K562 treated with DMSO at 1 percent for 12 hours (cell line): ENCODE data around the gene INPP5E. TPM values are rescaled to one million over a fixed set of nuclear protein-coding genes. Genes with fewer than 3 reads are reported as not detected.

Source experiments
- total RNA-seq: library from RNA; unstranded; fragments of 300-600 nt; gene quantifications from 2 replicates; pipeline ENCODE4 v1.2.3, GENCODE V29; 2022; ENCODE audit not compliant: insufficient read depth

The INPP5E gene, protein sequence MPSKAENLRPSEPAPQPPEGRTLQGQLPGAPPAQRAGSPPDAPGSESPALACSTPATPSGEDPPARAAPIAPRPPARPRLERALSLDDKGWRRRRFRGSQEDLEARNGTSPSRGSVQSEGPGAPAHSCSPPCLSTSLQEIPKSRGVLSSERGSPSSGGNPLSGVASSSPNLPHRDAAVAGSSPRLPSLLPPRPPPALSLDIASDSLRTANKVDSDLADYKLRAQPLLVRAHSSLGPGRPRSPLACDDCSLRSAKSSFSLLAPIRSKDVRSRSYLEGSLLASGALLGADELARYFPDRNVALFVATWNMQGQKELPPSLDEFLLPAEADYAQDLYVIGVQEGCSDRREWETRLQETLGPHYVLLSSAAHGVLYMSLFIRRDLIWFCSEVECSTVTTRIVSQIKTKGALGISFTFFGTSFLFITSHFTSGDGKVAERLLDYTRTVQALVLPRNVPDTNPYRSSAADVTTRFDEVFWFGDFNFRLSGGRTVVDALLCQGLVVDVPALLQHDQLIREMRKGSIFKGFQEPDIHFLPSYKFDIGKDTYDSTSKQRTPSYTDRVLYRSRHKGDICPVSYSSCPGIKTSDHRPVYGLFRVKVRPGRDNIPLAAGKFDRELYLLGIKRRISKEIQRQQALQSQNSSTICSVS
- total RNA-seq = 7.6 and 15.8 TPM in 2 replicates

GRCh38 chr9:136439481-136440408 lies at the start of gene INPP5E:
INPP5E (minus strand) TSS chr9:136439845; CDS start chr9:136439419, 426 bp downstream.

DNA sequence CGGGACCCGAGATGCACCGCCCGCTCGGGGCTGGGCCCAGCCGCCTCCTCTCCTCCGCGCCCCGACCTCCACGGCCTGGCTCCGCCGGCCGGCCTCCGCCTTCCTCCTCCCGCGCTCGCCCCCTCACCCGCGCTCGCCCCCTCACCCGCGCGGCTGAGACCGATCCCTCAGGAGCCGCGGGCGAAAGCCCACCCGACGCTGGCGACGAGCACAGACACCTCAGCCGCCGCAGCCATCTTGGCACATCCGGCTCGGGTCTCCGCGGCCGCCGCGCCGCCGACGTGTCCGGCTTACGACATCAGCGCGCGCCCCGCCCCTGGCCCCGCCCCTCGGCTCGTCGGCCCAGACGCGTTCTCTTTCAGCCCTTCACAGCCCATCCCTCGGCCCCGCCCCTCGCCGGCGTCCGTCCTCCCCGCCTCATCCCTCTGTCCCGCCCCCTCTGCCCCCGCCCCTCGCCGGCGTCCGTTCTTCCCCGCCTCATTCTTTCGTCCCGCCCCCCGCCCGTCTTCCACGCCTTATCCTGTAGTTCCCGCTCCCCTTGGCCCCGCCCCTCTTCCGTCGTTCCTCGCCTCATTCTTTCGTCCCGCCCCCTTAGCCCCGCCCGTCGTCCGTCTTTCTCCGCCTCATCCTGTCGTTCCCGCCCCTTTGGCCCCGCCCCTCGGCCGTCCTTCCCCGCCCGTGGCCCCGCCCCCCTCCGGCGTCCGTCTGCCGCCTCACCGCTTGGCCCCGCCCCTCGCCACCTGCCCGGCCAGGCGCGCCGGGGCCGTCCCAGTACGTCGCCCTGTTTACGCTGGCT lies 43.3 kb upstream of the INPP5E start, which contains the start of gene SEC16A:
Gene SEC16A, minus strand, starts transcription at position 248 of the 796 bp plus-strand sequence. CDS start 5,425 bp downstream, outside the sequence.

GRCh38 chr9:136410500-136411287 lies 29.0 kb downstream of the INPP5E start, which contains the start of the genes ENTR1 and PMPCA:
ENTR1 (minus strand) TSS chr9:136410614; CDS start chr9:136410397, 217 bp downstream.
PMPCA (plus strand) TSS chr9:136410658; CDS start chr9:136410669, 11 bp downstream.

DNA sequence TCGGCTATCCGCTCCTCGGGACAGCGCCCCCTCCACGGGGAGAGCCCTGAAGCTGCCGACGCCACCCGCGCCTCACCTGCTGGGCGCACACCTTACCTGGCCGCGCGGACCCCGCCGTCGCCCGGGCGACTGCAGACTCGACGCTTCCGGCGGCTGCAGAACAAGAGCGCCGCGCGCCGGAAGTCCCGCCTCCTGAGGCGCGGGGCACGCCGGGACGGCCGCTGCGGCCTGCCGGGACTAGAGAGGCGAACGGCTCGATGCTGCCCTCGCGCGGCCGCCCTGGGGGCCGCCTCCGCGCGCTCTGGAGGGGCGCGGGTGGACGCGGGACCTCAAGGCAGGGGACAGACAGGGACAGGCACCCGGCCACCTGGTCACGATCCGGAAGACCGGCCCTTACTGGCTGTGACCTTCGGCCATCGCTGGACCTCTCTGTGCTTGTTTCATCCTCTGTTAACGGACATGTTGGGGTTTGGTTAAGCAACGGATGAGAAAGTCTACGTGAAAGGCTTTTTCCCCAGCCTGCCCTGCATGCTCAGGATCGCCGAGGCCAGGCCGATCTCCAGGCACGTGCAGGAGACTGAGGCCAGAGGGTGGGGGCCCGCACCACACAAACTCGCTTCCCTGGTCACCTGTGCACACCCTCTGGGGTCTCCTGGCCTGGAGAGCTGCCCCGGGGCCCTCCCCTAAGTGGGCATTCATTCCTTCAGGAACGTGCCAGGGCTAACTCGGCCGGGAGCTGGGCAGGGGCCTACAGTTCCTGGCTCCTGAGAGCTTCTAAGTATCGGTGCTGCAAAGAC lies 39.4 kb downstream of the INPP5E start, which contains the start of gene SNAPC4:
Gene SNAPC4, minus strand, starts transcription at position 133 of the 797 bp plus-strand sequence. CDS start 1,742 bp downstream, outside the sequence.

Other genes starting within 250 kb of the INPP5E start
- gene LHX3, start 234.7 kb downstream of the INPP5E start, total RNA-seq = not detected in 2 replicates
- 7.0 and 20.5 TPM in 2 replicates for gene QSOX2, start 194.0 kb downstream of the INPP5E start, total RNA-seq
- not detected in 2 replicates for gene CCDC187, start 135.8 kb downstream of the INPP5E start, total RNA-seq
- gene GPSM1, start 112.3 kb downstream of the INPP5E start, total RNA-seq = 9.6 and 12.2 TPM in 2 replicates
- 20.3 and 28.3 TPM in 2 replicates for gene DNLZ, start 76.1 kb downstream of the INPP5E start, total RNA-seq
- 10.1 and 15.8 TPM in 2 replicates for gene CARD9, start 66.2 kb downstream of the INPP5E start, total RNA-seq
- 5.5 and 11.6 TPM in 2 replicates for gene SNAPC4, start 39.7 kb downstream of the INPP5E start, total RNA-seq
- 30.9 and 45.6 TPM in 2 replicates for gene ENTR1, start 29.2 kb downstream of the INPP5E start, total RNA-seq
- gene PMPCA, start 29.2 kb downstream of the INPP5E start, total RNA-seq = 50.6 and 65.4 TPM in 2 replicates
- gene SEC16A, start 43.2 kb upstream of the INPP5E start, total RNA-seq = 24.6 and 71.5 TPM in 2 replicates
- gene NOTCH1, start 106.2 kb upstream of the INPP5E start, total RNA-seq = 4.5 and 20.9 TPM in 2 replicates
- 66.9 and 92.7 TPM in 2 replicates for gene EGFL7, start 223.1 kb upstream of the INPP5E start, total RNA-seq
- gene AGPAT2, start 247.6 kb upstream of the INPP5E start, total RNA-seq = 74.6 and 81.1 TPM in 2 replicates